D721Med (cell line): Measurements from ENCODE around the gene ROCK1.

Experiments
- DNase-seq: peaks from one replicate; pipeline ENCODE4 v3.0.0; 2011; ENCODE audit warnings: low spot score; ENCODE audit not compliant: insufficient read length
- FAIRE-seq: peaks from 2 replicates; lab custom pipeline; 2011; peaks lifted over from hg19 to GRCh38; lab: Jason Lieb, UNC
- TF ChIP-seq, protein P1 (sequence below): IDR thresholded peaks from 2 replicates; pipeline ENCODE4 v1.5.1; 2012; ENCODE audit warnings: mild to moderate bottlenecking, control low read depth; ENCODE audit not compliant: insufficient read depth; ENCODE audit errors: missing control alignments

The ROCK1 gene

DNA sequence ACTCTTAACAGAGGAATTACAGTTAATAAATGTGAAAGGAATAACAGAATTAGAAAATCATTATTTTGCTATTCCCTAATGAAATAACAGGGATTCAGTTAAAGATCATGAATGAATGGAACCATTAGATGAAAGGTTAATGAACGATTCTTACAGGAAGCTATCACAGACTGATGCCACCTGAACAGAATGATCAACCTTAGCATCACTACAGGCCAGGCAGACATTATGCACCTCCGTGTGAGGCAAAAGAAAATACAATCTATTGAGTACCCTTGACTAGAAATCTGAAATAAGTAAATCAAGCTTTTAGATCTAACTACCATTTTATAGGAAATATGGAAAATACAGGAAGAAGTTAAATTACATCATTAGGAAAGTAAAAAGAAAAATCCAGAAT lies 10.4 kb downstream of the ROCK1 start:
- peak; percentile 32 for FAIRE-seq
- TF ChIP-seq, protein P1, sequence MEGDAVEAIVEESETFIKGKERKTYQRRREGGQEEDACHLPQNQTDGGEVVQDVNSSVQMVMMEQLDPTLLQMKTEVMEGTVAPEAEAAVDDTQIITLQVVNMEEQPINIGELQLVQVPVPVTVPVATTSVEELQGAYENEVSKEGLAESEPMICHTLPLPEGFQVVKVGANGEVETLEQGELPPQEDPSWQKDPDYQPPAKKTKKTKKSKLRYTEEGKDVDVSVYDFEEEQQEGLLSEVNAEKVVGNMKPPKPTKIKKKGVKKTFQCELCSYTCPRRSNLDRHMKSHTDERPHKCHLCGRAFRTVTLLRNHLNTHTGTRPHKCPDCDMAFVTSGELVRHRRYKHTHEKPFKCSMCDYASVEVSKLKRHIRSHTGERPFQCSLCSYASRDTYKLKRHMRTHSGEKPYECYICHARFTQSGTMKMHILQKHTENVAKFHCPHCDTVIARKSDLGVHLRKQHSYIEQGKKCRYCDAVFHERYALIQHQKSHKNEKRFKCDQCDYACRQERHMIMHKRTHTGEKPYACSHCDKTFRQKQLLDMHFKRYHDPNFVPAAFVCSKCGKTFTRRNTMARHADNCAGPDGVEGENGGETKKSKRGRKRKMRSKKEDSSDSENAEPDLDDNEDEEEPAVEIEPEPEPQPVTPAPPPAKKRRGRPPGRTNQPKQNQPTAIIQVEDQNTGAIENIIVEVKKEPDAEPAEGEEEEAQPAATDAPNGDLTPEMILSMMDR = no peak
- no peak for DNase-seq

DNA sequence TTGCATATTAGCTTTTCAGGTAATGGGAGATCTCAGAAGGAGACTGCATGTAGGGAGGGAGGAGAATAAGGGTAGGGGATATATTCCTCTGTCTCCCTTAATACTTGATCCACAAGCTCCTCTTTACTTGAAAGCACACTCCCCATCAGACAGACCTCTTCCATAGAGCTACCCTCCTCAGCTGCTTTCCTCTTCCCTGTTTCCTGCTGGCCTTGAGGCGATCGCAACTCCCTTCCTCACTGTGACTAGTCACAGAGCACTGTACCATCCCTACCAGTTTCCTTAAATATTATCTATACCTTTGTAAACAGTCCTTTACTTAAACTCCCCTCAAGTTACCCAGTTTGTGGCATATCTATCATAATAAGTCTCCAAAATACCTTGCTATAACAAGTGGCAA lies 10.9 kb downstream of the ROCK1 start:
- no peak for DNase-seq
- TF ChIP-seq, protein P1 = no peak
- no peak for FAIRE-seq

DNA sequence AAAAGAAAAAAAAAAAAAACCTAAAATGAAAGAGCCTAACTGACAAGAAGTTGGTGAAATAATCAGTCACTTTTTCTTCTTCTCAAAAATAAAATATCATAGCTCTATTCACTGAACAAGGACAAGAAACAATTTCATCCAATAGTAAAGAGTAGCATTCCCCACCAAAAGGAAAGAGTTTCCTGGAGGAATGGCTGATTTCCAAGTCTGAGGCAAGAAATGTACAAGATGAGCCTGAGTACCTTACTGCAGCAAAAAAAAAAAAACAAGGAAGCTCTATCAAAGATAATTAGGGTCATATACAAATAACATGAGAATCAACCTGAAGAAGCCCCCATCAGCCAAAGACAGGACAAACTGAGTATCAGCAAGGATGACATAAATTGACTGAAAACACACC lies 11.5 kb downstream of the ROCK1 start:
- FAIRE-seq (no peak), DNase-seq (no peak)
- TF ChIP-seq, protein P1 = no peak

DNA sequence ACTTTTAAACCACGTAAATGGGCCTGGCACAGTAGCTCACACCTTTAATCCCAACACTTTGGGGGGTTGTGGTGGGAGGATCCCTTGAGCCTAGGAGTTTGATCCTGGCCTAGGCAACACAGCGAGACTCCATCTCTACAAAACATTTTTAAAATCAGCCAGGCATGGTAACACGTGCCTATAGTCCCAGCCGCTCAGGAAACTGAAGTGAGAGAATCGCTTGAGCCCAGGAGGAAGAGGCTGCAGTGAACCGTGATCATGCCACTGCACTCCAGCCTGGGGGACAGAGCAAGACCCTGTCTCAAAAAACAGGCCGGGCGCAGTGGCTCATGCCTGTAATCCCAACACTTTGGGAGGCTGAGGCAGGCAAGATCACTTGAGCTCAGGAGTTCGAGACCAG lies 12.2 kb downstream of the ROCK1 start:
- FAIRE-seq = no peak
- DNase-seq = no peak
- TF ChIP-seq, protein P1 = no peak

DNA sequence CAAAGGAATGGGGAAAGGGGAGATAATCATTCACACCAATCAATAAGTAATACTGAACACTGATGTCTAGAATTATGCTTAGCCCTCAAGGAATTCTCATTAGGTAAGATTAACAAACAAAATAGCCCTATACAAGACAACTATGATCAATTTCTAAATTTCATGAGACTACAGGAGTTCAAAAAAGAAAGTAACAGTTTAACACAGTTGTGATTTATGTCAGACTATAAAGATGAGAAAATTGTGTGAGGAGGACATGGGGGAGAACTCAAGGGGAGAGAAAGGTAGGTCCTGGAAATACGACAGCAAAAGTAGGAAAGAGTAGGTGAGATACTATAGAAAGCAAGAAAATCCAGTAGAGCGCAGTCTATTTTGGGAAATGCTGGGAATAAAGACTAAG lies 14.9 kb downstream of the ROCK1 start:
- TF ChIP-seq, protein P1 = no peak
- FAIRE-seq (peak; percentile 38), DNase-seq (no peak)

DNA sequence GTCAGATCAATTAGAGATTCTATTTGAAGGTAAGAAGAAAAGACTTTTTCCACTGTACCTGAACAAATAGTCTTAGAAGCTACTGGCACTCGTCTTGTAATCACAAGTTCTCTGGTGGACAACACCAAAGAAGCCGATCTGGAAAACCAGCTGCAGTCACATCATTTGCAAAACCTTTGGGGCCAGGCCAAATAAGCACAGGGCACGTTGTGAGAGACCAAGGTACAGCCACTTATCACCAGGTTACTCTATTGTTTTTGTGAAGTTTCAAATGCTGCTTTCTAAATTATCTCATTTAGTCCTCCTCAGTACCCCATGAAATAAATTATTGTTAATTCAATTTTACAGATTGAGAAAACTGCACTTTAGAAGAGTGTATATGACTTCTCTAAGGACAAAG lies 18.5 kb downstream of the ROCK1 start:
- no peak for DNase-seq
- FAIRE-seq = no peak
- TF ChIP-seq, protein P1 = no peak

DNA sequence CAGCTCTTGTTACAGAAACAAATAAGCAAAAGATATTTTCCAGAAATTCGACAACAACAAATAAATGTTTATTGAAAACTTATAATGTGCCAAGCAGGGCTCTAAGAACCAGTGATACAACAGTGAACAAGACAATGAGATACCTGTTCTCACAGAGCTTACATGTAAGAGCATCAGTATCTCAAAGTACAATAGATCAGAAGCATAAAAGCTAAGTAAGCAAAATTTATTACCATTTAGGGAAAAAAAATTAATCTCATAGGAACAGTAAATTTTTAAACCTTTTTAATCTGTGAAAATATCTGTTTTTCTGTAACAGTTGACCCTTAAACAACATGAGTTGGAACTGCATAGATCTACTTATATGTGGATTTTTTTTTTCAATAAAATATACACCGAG lies 20.9 kb downstream of the ROCK1 start:
- TF ChIP-seq, protein P1 = no peak
- FAIRE-seq (peak; percentile 25), DNase-seq (no peak)
